ENCODE results near the gene SEC23IP. TPM values are rescaled to one million over a fixed set of nuclear protein-coding genes. Genes with fewer than 3 reads are reported as not detected.
"Not testable (repeated sequence)": the region's sequence is repeated elsewhere in the genome, so short reads cannot be mapped to it uniquely, and the experiment has no call there.

SEC23IP gene
- total RNA-seq, 1 donor from 2014 or later = 75.6 TPM

- Mint-ChIP-seq H3K27ac (no peak overlapping the region), H3K4me1 (ENCODE audit: low read depth) (peaks cover 34% of the 10 kb centered on the region), H3K27me3 (no peaks in the 10 kb centered on the region), H3K9me3 (ENCODE audit: low read depth) (no peaks in the 10 kb centered on the region), H3K4me3 (ENCODE audit: low read depth) (no peak overlapping the region), H3K36me3 (ENCODE audit: insufficient read depth) (peaks cover 11% of the 10 kb centered on the region)
- DNase-seq (ENCODE audit: low spot score, unreplicated experiment) = no peak
- TF ChIP-seq, protein P1, sequence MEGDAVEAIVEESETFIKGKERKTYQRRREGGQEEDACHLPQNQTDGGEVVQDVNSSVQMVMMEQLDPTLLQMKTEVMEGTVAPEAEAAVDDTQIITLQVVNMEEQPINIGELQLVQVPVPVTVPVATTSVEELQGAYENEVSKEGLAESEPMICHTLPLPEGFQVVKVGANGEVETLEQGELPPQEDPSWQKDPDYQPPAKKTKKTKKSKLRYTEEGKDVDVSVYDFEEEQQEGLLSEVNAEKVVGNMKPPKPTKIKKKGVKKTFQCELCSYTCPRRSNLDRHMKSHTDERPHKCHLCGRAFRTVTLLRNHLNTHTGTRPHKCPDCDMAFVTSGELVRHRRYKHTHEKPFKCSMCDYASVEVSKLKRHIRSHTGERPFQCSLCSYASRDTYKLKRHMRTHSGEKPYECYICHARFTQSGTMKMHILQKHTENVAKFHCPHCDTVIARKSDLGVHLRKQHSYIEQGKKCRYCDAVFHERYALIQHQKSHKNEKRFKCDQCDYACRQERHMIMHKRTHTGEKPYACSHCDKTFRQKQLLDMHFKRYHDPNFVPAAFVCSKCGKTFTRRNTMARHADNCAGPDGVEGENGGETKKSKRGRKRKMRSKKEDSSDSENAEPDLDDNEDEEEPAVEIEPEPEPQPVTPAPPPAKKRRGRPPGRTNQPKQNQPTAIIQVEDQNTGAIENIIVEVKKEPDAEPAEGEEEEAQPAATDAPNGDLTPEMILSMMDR (IDR thresholded peaks at IDR 0.05; ENCODE audit: unreplicated experiment) = no peak
Measured at GRCh38 chr10:119898577-119898976, 6.0 kb downstream of the SEC23IP start.

- H3K36me3 Mint-ChIP-seq (ENCODE audit: insufficient read depth) = peaks cover 9% of the 10 kb centered on the region
Measured at GRCh38 chr10:119903946-119904666, 11.6 kb downstream of the SEC23IP start.

DNA sequence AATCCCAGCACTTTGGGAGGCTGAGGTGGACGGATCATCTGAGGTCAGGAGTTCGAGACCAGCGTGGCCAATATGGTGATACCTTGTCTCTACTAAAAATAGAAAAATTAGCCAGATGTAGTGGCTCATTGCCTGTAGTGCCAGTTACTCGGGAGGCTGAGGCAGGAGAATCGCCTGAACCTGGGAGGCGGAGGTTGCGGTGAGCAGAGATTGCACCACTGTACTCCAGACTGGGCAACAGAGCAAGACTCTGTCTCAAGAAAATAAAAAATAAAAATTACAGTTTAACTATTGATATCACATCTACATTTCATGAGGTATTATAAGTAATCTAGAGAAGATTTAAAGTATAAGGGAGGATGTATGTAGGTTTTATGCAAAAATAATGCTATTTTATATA lies 15.2 kb downstream of the SEC23IP start:
- not testable (repeated sequence) for H3K9me3 Mint-ChIP-seq (ENCODE audit: low read depth); H3K4me1 Mint-ChIP-seq (ENCODE audit: low read depth); DNase-seq (ENCODE audit: low spot score, unreplicated experiment); H3K27ac Mint-ChIP-seq; H3K36me3 Mint-ChIP-seq (ENCODE audit: insufficient read depth); H3K27me3 Mint-ChIP-seq; H3K4me3 Mint-ChIP-seq (ENCODE audit: low read depth)

More at GRCh38 chr10:119903946-119904666, 11.6 kb downstream of the SEC23IP start:
- Mint-ChIP-seq H3K27ac (no peak overlapping the region), H3K4me1 (ENCODE audit: low read depth) (no peaks in the 10 kb centered on the region), H3K4me3 (ENCODE audit: low read depth) (no peak overlapping the region), H3K27me3 (no peaks in the 10 kb centered on the region), H3K9me3 (ENCODE audit: low read depth) (no peaks in the 10 kb centered on the region)
- TF ChIP-seq, protein P1 (IDR thresholded peaks at IDR 0.05; ENCODE audit: unreplicated experiment) = no peak
- DNase-seq (ENCODE audit: low spot score, unreplicated experiment) = no peak

DNA sequence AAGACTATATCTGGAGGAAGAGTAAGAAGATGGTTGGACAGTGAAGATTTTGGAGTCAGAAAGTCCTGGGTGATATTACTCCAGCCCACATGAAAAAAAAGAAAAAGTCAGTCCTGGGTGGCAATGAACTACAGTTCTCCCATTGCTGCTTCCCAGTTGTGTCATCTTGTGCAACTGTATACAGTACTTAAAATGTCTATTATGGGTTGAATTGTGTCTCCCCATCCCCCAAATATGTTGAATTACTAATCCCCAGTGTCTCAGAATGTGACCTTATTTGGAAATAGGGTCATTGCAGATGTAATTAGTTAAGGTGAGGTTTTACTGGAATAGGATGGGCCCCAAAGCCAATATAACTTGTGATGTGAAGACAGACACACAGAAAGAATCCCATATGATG lies 15.6 kb downstream of the SEC23IP start:
- H3K9me3 Mint-ChIP-seq (ENCODE audit: low read depth) = no peaks in the 10 kb centered on the region
- no peaks in the 10 kb centered on the region for H3K27me3 Mint-ChIP-seq
- TF ChIP-seq, protein P1 (IDR thresholded peaks at IDR 0.05; ENCODE audit: unreplicated experiment) = no peak
- no peaks in the 10 kb centered on the region for H3K4me1 Mint-ChIP-seq (ENCODE audit: low read depth)
- no peak for DNase-seq (ENCODE audit: low spot score, unreplicated experiment)
- H3K4me3 Mint-ChIP-seq (ENCODE audit: low read depth) = no peak overlapping the region
- H3K27ac Mint-ChIP-seq = no peak overlapping the region
- peaks cover 12% of the 10 kb centered on the region for H3K36me3 Mint-ChIP-seq (ENCODE audit: insufficient read depth)

DNA sequence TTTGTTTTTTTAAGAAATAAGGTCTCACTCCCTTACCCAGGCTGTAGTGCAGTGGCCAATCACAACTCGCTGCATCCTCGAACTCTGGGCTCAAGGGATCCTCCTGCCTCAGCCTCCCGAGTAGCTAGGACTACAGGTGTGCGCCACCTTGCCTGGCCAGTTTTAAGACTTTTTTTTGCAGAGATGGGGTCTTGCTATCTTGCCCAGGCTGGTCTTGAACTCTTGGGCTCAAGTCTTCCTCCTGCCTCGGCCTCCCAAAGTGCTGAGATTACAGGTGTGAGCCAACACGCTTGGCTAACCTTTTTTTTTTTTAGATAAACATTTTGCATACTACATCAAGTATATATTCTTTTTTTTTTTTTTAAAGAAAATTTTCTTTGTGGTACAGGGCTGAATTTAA lies 18.2 kb downstream of the SEC23IP start:
- H3K4me3 Mint-ChIP-seq (ENCODE audit: low read depth) = no peak overlapping the region
- H3K36me3 Mint-ChIP-seq (ENCODE audit: insufficient read depth) = peaks cover 16% of the 10 kb centered on the region
- H3K27me3 Mint-ChIP-seq = no peaks in the 10 kb centered on the region
- DNase-seq (ENCODE audit: low spot score, unreplicated experiment) = no peak
- no peak overlapping the region for H3K27ac Mint-ChIP-seq
- no peaks in the 10 kb centered on the region for H3K4me1 Mint-ChIP-seq (ENCODE audit: low read depth)
- TF ChIP-seq, protein P1 (IDR thresholded peaks at IDR 0.05; ENCODE audit: unreplicated experiment) = no peak
- H3K9me3 Mint-ChIP-seq (ENCODE audit: low read depth) = no peaks in the 10 kb centered on the region

GRCh38 chr10:119917777-119918176 lies 25.2 kb downstream of the SEC23IP start:
- H3K4me3 Mint-ChIP-seq (ENCODE audit: low read depth) = no peak overlapping the region
- H3K27ac Mint-ChIP-seq = no peak overlapping the region
- H3K27me3 Mint-ChIP-seq = no peaks in the 10 kb centered on the region
- no peaks in the 10 kb centered on the region for H3K9me3 Mint-ChIP-seq (ENCODE audit: low read depth)
- H3K36me3 Mint-ChIP-seq (ENCODE audit: insufficient read depth) = peaks cover 28% of the 10 kb centered on the region
- no peaks in the 10 kb centered on the region for H3K4me1 Mint-ChIP-seq (ENCODE audit: low read depth)
- TF ChIP-seq, protein P1 (IDR thresholded peaks at IDR 0.05; ENCODE audit: unreplicated experiment) = no peak
- DNase-seq (ENCODE audit: low spot score, unreplicated experiment) = no peak
